Neuronal stem cell (in vitro differentiated cells): ENCODE measurements around the gene AKAP7.

Experiments
- DNase-seq: peaks from one replicate; pipeline ENCODE4 v3.0.0-alpha.2; 2013; ENCODE audit warnings: low spot score
- H2AFZ ChIP-seq: one replicate; pipeline ENCODE4 v1.6.1; 2013; ENCODE audit warnings: mild to moderate bottlenecking, low read length, inconsistent platforms
- H2AK5ac ChIP-seq: 2 replicates; pipeline ENCODE4 v1.6.1; 2013; ENCODE audit warnings: low read depth, mild to moderate bottlenecking, inconsistent platforms, low read length, moderate library complexity, mixed read lengths
- H2BK120ac ChIP-seq: 2 replicates; pipeline ENCODE4 v1.6.1; 2013; ENCODE audit warnings: low read depth, mild to moderate bottlenecking, inconsistent platforms, low read length, moderate library complexity, mixed read lengths
- H2BK12ac ChIP-seq: one replicate; pipeline ENCODE4 v1.6.1; 2013; ENCODE audit warnings: low read length, inconsistent platforms
- H2BK15ac ChIP-seq: 2 replicates; pipeline ENCODE4 v1.6.1; 2013; ENCODE audit warnings: mild to moderate bottlenecking, low read length, inconsistent platforms, mixed read lengths
- H2BK5ac ChIP-seq: one replicate; pipeline ENCODE4 v1.6.1; 2013; ENCODE audit warnings: inconsistent platforms, mild to moderate bottlenecking, low read length, moderate library complexity
- H3K14ac ChIP-seq: one replicate; pipeline ENCODE4 v1.6.1; 2013; ENCODE audit warnings: low read length, inconsistent platforms
- H3K18ac ChIP-seq: 2 replicates; pipeline ENCODE4 v1.6.1; 2013; ENCODE audit warnings: low read length, inconsistent platforms
- H3K23ac ChIP-seq: 2 replicates; pipeline ENCODE4 v1.6.1; 2013; ENCODE audit warnings: low read depth, mild to moderate bottlenecking, mixed read lengths, low read length, inconsistent platforms; ENCODE audit not compliant: poor library complexity
- H3K27ac ChIP-seq: replicated peaks from 3 replicates; pipeline ENCODE4 v1.5.1; 2013; ENCODE audit warnings: low read length, inconsistent platforms
- H3K27me3 ChIP-seq, 3 experiments: 2 replicates each; pipeline ENCODE4 v1.6.1; 2013; ENCODE audit warnings: low read length in 3 of 3, mild to moderate bottlenecking in 2 of 3, inconsistent platforms in 1 of 3, low read depth in 1 of 3, mixed read lengths in 1 of 3, moderate library complexity in 1 of 3; ENCODE audit not compliant: control insufficient read depth in 3 of 3, insufficient read depth in 3 of 3
- H3K36me3 ChIP-seq, 2 donors: replicated peaks in 1 of 2; 2 replicates each; pipeline ENCODE4 v1.6.1; 2013; ENCODE audit warnings: low read length in 2 of 2; ENCODE audit not compliant: control insufficient read depth in 2 of 2, insufficient read depth in 2 of 2
- H3K4ac ChIP-seq: 2 replicates; pipeline ENCODE4 v1.6.1; 2013; ENCODE audit warnings: inconsistent platforms, mild to moderate bottlenecking, low read length, moderate library complexity
- H3K4me1 ChIP-seq, 2 donors: 1 replicate in 1 of 2; 2 replicates in 1 of 2; pipeline ENCODE4 v1.6.1; 2013; ENCODE audit warnings: low read length in 2 of 2, low read depth in 1 of 2; ENCODE audit not compliant: control insufficient read depth in 2 of 2, insufficient read depth in 1 of 2
- H3K4me2 ChIP-seq: one replicate; pipeline ENCODE4 v1.6.1; 2013; ENCODE audit warnings: mild to moderate bottlenecking, low read length, inconsistent platforms; ENCODE audit not compliant: insufficient read depth, poor library complexity, severe bottlenecking
- H3K4me3 ChIP-seq, 2 donors: 2 replicates each; pipeline ENCODE4 v1.5.1; 2013; ENCODE audit warnings: low read length in 2 of 2, mild to moderate bottlenecking in 2 of 2, inconsistent platforms in 1 of 2, moderate library complexity in 1 of 2
- H3K79me1 ChIP-seq: one replicate; pipeline ENCODE4 v1.6.1; 2013; ENCODE audit warnings: low read depth, mild to moderate bottlenecking, inconsistent platforms, low read length, moderate library complexity
- H3K9ac ChIP-seq: one replicate; pipeline ENCODE4 v1.6.1; 2013; ENCODE audit warnings: mild to moderate bottlenecking, low read depth, low read length, inconsistent platforms; ENCODE audit not compliant: poor library complexity
- H3K9me3 ChIP-seq, 2 donors: replicated peaks in 1 of 2; 2 replicates each; pipeline versions ENCODE3 to v1.6.1; 2013; ENCODE audit warnings: low read length in 2 of 2, mild to moderate bottlenecking in 2 of 2, inconsistent platforms in 1 of 2, low read depth in 1 of 2, mixed read lengths in 1 of 2, moderate library complexity in 1 of 2; ENCODE audit not compliant: control insufficient read depth in 2 of 2, insufficient read depth in 1 of 2
- H4K8ac ChIP-seq: one replicate; pipeline ENCODE4 v1.6.1; 2013; ENCODE audit warnings: low read depth, mild to moderate bottlenecking, inconsistent platforms, low read length, moderate library complexity
- H4K91ac ChIP-seq: one replicate; pipeline ENCODE4 v1.6.1; 2013; ENCODE audit warnings: low read length, low read depth, mild to moderate bottlenecking, inconsistent platforms; ENCODE audit not compliant: poor library complexity
- WGBS, 2 donors: extraction: QIAGEN DNeasy Blood & Tissue Kit; methylation state at CpG; one replicate each; pipeline ENCODE4 v1.1.7; 2013; ENCODE audit warnings: missing lambda C conversion rate in 2 of 2, mixed read lengths in 1 of 2; ENCODE audit not compliant: insufficient read length in 2 of 2, insufficient replicate concordance in 1 of 2; ENCODE audit errors: extremely low coverage in 2 of 2; 5-methylcytosine and 5-hydroxymethylcytosine counted together

AKAP7 gene

GRCh38 chr6:131314838-131315237 lies 179.6 kb downstream of the AKAP7 start:
- Histone ChIP-seq H3K4ac (no peak overlapping the region), H3K27me3 (no peaks in the 10 kb centered on the region), H2AFZ (no peak overlapping the region), H3K9me3 (peaks cover 0 to 5% of the 10 kb centered on the region in 2 donors), H2AK5ac (no peak overlapping the region), H3K4me2 (no peak overlapping the region), H2BK15ac (no peak overlapping the region), H4K91ac (no peak overlapping the region), H3K23ac (no peak overlapping the region), H3K4me1 (no peaks in the 10 kb centered on the region), H3K14ac (no peak overlapping the region), H4K8ac (no peak overlapping the region), H3K36me3 (no peaks in the 10 kb centered on the region), H2BK120ac (no peak overlapping the region), H2BK12ac (no peak overlapping the region), H3K27ac (no peak overlapping the region), H2BK5ac (no peak overlapping the region), H3K4me3 (no peak overlapping the region), H3K79me1 (no peaks in the 10 kb centered on the region), H3K18ac (no peak overlapping the region), H3K9ac (no peak overlapping the region)
- no peak for DNase-seq
- WGBS, 2 donors, result no CpG with 5 or more reads among the region's 2 CpGs

- Histone ChIP-seq H3K4ac (no peak overlapping the region), H3K4me3 (no peak overlapping the region), H2BK5ac (no peak overlapping the region), H3K9ac (no peak overlapping the region), H3K23ac (no peak overlapping the region), H3K4me2 (no peak overlapping the region), H3K14ac (no peak overlapping the region), H2AK5ac (no peak overlapping the region), H3K36me3 (no peaks in the 10 kb centered on the region), H3K27ac (no peak overlapping the region), H3K18ac (no peak overlapping the region), H3K9me3 (peaks cover 0 to 2% of the 10 kb centered on the region in 2 donors), H3K27me3 (no peaks in the 10 kb centered on the region), H2BK12ac (no peak overlapping the region), H3K79me1 (no peaks in the 10 kb centered on the region), H4K91ac (no peak overlapping the region), H2AFZ (no peak overlapping the region), H2BK120ac (no peak overlapping the region), H3K4me1 (no peaks in the 10 kb centered on the region), H4K8ac (no peak overlapping the region), H2BK15ac (no peak overlapping the region)
- no CpG with 5 or more reads among the region's 1 CpG for WGBS, 2 donors
- no peak for DNase-seq
Measured at GRCh38 chr6:131316654-131317053, 181.4 kb downstream of the AKAP7 start.

- WGBS, 2 donors, result no CpG with 5 or more reads among the region's 3 CpGs
- no peak overlapping the region for H2BK5ac ChIP-seq
- H3K27ac ChIP-seq, result no peak overlapping the region
- no peak overlapping the region for H2BK120ac ChIP-seq
- no peak overlapping the region for H4K91ac ChIP-seq
- no peak overlapping the region for H3K4me3 ChIP-seq
- no peaks in the 10 kb centered on the region for H3K4me1 ChIP-seq
- no peak overlapping the region for H2BK12ac ChIP-seq
- no peaks in the 10 kb centered on the region for H3K27me3 ChIP-seq
- H2AK5ac ChIP-seq, result no peak overlapping the region
- H3K79me1 ChIP-seq, result no peaks in the 10 kb centered on the region
- H3K23ac ChIP-seq, result no peak overlapping the region
- H3K9me3 ChIP-seq, result peaks cover 0 to 2% of the 10 kb centered on the region in 2 donors
- no peak overlapping the region for H3K4ac ChIP-seq
- no peak overlapping the region for H3K9ac ChIP-seq
- H3K36me3 ChIP-seq, result no peaks in the 10 kb centered on the region
- no peak overlapping the region for H2AFZ ChIP-seq
- H2BK15ac ChIP-seq, result no peak overlapping the region
- DNase-seq, result no peak
- H3K4me2 ChIP-seq, result no peak overlapping the region
- no peak overlapping the region for H4K8ac ChIP-seq
- H3K14ac ChIP-seq, result no peak overlapping the region
- no peak overlapping the region for H3K18ac ChIP-seq
Measured at GRCh38 chr6:131317516-131317915, 182.2 kb downstream of the AKAP7 start.

GRCh38 chr6:131321589-131321988 lies 186.3 kb downstream of the AKAP7 start:
- Histone ChIP-seq H3K14ac (no peak overlapping the region), H2AFZ (no peak overlapping the region), H3K9me3 (no peaks in the 10 kb centered on the region), H3K4ac (no peak overlapping the region), H2AK5ac (no peak overlapping the region), H3K27ac (no peak overlapping the region), H4K91ac (no peak overlapping the region), H3K79me1 (no peaks in the 10 kb centered on the region), H4K8ac (no peak overlapping the region), H2BK120ac (no peak overlapping the region), H2BK15ac (no peak overlapping the region), H3K18ac (no peak overlapping the region), H2BK12ac (no peak overlapping the region), H3K9ac (no peak overlapping the region), H3K4me2 (no peak overlapping the region), H3K23ac (no peak overlapping the region), H2BK5ac (no peak overlapping the region), H3K27me3 (no peaks in the 10 kb centered on the region), H3K4me3 (no peak overlapping the region), H3K4me1 (no peaks in the 10 kb centered on the region), H3K36me3 (no peaks in the 10 kb centered on the region)
- DNase-seq, result no peak
- no CpG with 5 or more reads among the region's 1 CpG for WGBS, 2 donors
